Ectodermal cell (in vitro differentiated cells): ENCODE measurements around the gene DEK.

ENCODE experiments used
- H3K27ac ChIP-seq: 2 replicates; pipeline ENCODE4 v1.7.0; 2013; ENCODE audit warnings: mild to moderate bottlenecking, low read depth, low read length; ENCODE audit not compliant: insufficient read depth, poor library complexity, severe bottlenecking
- H3K27me3 ChIP-seq: 2 replicates; pipeline ENCODE4 v1.7.0; 2013; ENCODE audit warnings: mild to moderate bottlenecking, low read length; ENCODE audit not compliant: insufficient read depth, control insufficient read depth, poor library complexity, severe bottlenecking
- H3K36me3 ChIP-seq: one replicate; pipeline ENCODE4 v1.7.0; 2013; ENCODE audit warnings: low read length; ENCODE audit not compliant: control insufficient read depth, insufficient read depth
- H3K4me1 ChIP-seq: one replicate; pipeline ENCODE4 v1.7.0; 2013; ENCODE audit warnings: low read length; ENCODE audit not compliant: control insufficient read depth, insufficient read depth
- H3K4me3 ChIP-seq: 2 replicates; pipeline ENCODE4 v1.7.0; 2013; ENCODE audit warnings: low read depth, low read length, control low read depth; ENCODE audit not compliant: insufficient read depth
- H3K9me3 ChIP-seq: 2 replicates; pipeline ENCODE4 v1.7.0; 2013; ENCODE audit warnings: mild to moderate bottlenecking, low read length, moderate library complexity; ENCODE audit not compliant: control insufficient read depth
- WGBS, 2 experiments: methylation state at CpG; one replicate each; pipeline ENCODE4 v1.1.7; 2013; ENCODE audit warnings: missing lambda C conversion rate in 2 of 2; 5-methylcytosine and 5-hydroxymethylcytosine counted together

DEK gene

GRCh38 chr6:18221288-18221615, 43.1 kb downstream of the DEK start:
- H3K36me3 ChIP-seq, result peaks cover 6% of the 10 kb centered on the region
- no peaks in the 10 kb centered on the region for H3K27me3 ChIP-seq
- 95 to 96% methylated on average over 4 of the region's 4 CpGs for WGBS, 2 experiments
- H3K4me1 ChIP-seq, result no peaks in the 10 kb centered on the region
- H3K27ac ChIP-seq, result peak overlapping the region; percentile 39
- H3K4me3 ChIP-seq, result no peak overlapping the region
- H3K9me3 ChIP-seq, result no peaks in the 10 kb centered on the region

DNA sequence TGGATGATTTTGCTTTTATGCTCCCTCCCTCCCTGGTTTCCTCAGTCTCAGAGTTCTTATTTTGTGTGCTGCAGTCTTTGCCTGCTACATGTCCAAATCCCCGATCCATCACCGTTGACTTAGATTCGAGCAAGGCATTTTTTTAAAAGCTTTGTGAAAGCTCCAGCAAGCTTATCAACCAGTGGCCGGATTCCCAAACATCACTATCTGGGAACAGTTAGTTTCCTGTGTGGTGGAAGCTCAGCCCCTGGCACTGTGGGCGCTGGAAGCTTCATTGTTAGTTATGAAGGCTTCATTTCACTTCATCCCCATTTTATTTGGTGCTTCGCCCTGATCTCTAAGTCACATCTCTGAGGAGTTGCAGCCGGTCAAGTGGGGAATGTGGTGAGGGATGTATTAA, 44.7 kb downstream of the DEK start:
- Histone ChIP-seq H3K4me1 (no peaks in the 10 kb centered on the region), H3K27ac (no peak overlapping the region), H3K4me3 (no peak overlapping the region), H3K36me3 (no peaks in the 10 kb centered on the region), H3K27me3 (no peaks in the 10 kb centered on the region), H3K9me3 (no peaks in the 10 kb centered on the region)
- WGBS, 2 experiments, result 90 to 91% methylated on average over 5 to 6 of the region's 7 CpGs

DNA sequence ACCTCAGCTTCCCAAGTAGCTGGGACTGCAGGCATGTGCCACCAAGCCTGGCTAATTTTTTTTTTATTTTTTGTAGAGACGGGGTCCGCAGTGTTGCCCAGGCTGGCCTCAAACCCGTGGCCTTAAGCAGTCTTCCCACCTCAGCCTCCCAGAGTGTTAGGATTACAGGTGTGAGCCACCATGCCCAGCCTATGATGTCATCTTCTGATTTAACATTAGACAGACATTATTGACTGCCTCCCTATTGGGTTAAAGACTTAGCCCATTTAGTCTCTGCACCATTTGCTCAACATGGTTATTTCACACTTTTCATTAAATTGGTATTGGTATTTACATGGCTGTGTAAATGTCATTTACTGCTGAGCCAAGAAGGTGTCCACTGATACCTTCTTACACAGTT, 46.1 kb downstream of the DEK start:
- H3K36me3 ChIP-seq, result no peaks in the 10 kb centered on the region
- WGBS, 2 experiments, result 86 to 88% methylated on average over 3 of the region's 3 CpGs

GRCh38 chr6:18216411-18216810, 47.9 kb downstream of the DEK start:
- Histone ChIP-seq H3K27me3 (no peaks in the 10 kb centered on the region), H3K27ac (no peak overlapping the region), H3K4me1 (no peaks in the 10 kb centered on the region), H3K36me3 (no peaks in the 10 kb centered on the region), H3K9me3 (no peaks in the 10 kb centered on the region), H3K4me3 (no peak overlapping the region)
- WGBS, 2 experiments, result 94 to 96% methylated on average over 6 of the region's 7 CpGs

More for the DNA sequence above, 46.1 kb downstream of the DEK start:
- no peaks in the 10 kb centered on the region for H3K9me3 ChIP-seq
- no peaks in the 10 kb centered on the region for H3K4me1 ChIP-seq
- H3K27ac ChIP-seq, result no peak overlapping the region
- H3K4me3 ChIP-seq, result no peak overlapping the region
- H3K27me3 ChIP-seq, result no peaks in the 10 kb centered on the region

GRCh38 chr6:18215436-18215835, 48.9 kb downstream of the DEK start:
- Histone ChIP-seq H3K4me1 (no peaks in the 10 kb centered on the region), H3K27me3 (no peaks in the 10 kb centered on the region), H3K9me3 (no peaks in the 10 kb centered on the region), H3K36me3 (no peaks in the 10 kb centered on the region), H3K4me3 (no peak overlapping the region), H3K27ac (no peak overlapping the region)
- 94% methylated on average over 7 of the region's 7 CpGs for WGBS, 2 experiments

GRCh38 chr6:18214003-18214402, 50.3 kb downstream of the DEK start:
- Histone ChIP-seq H3K36me3 (no peaks in the 10 kb centered on the region), H3K9me3 (no peaks in the 10 kb centered on the region), H3K4me3 (no peak overlapping the region), H3K4me1 (no peaks in the 10 kb centered on the region), H3K27me3 (no peaks in the 10 kb centered on the region), H3K27ac (no peak overlapping the region)
- 90 to 93% methylated on average over 4 of the region's 4 CpGs for WGBS, 2 experiments

DNA sequence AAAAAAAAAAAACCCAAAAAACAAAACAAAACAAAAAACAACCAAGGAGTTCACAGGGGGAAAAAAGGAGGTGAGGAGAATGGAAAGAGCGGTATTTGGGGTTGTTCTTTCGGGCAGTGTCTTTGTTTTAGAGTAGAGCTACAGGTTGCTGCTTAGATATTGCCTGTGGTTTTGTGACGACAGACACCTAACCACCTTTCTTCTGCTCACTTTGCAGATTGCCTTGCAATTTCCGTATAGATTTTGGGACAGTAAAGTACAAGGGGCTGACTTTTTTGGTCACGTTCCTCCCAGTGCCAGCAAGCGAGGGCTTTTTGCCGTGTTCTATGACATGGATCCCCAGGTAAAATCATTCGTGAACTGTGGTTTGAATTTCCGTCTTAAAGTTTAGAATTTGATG, 50.9 kb downstream of the DEK start:
- Histone ChIP-seq H3K27ac (no peak overlapping the region), H3K27me3 (no peaks in the 10 kb centered on the region), H3K4me1 (no peaks in the 10 kb centered on the region), H3K9me3 (no peaks in the 10 kb centered on the region), H3K36me3 (no peaks in the 10 kb centered on the region), H3K4me3 (no peak overlapping the region)
- WGBS, 2 experiments, result 82 to 83% methylated on average over 9 of the region's 9 CpGs

DNA sequence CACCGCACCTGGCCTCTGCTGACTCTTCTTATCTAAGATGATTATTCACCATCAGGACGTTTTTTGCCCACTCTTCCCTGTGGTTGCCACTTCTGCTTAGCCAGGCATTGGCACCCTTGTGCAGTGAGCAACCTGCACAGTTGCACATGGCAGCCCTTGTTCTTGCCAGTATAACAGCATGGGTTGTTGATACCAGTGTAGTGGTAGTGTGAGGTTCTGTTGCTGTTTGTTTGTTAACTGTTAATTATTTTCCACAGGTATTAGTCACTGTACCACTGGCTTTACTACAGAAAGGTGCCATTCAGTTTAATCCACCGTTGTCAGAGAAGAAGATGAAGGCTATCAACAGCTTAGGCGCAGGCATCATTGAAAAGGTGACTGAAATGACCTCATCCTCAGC, 52.1 kb downstream of the DEK start:
- Histone ChIP-seq H3K27me3 (no peaks in the 10 kb centered on the region), H3K27ac (no peak overlapping the region), H3K4me1 (no peaks in the 10 kb centered on the region), H3K9me3 (no peaks in the 10 kb centered on the region), H3K36me3 (no peaks in the 10 kb centered on the region), H3K4me3 (no peak overlapping the region)
- 92 to 93% methylated on average over 4 of the region's 4 CpGs for WGBS, 2 experiments

DNA sequence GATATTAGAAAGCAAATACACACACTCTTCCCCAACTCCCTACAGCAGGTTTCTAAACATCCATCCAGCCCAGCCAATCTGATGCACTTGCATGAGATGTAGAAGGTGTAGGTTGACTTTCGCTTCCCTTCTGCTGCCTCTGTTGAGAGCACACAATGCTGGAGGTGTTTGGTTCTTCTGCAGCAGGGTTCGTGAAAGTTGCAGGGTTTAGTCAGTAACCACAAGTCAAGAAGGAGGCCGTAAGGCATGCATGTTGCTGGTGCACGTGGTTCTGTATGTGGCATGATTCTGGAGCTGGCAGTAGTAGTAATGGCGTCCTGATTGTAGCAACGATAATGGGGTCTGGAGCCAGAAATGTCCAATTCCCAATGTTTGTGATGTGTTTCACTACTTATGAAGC, 53.0 kb downstream of the DEK start:
- H3K36me3 ChIP-seq, result no peaks in the 10 kb centered on the region
- H3K4me3 ChIP-seq, result no peak overlapping the region
- H3K9me3 ChIP-seq, result no peaks in the 10 kb centered on the region
- 95% methylated on average over 6 of the region's 6 CpGs for WGBS, 2 experiments
- no peaks in the 10 kb centered on the region for H3K4me1 ChIP-seq
- no peaks in the 10 kb centered on the region for H3K27me3 ChIP-seq
- no peak overlapping the region for H3K27ac ChIP-seq

DNA sequence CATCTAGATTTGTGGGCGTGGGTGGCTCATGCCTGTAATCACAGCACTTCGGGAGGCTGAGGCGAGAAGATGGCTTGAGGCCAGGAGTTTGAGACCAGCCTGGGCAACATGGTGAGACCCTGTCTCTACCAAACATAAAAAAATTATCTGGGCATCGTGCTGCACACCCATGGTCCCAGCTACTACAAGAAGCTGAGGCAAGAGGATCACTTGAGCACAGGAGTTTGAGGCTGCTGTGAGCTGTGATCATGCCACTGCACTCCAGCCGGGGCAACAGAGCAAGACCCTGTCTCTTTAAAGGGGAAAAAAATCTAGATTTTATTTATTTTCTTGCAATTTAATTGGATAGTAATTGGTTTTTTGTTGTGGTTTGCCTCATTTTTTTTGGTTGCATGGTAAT, 53.6 kb downstream of the DEK start:
- H3K36me3 ChIP-seq, result no peaks in the 10 kb centered on the region
- 91 to 92% methylated on average over 5 of the region's 5 CpGs for WGBS, 2 experiments
- H3K27me3 ChIP-seq, result no peaks in the 10 kb centered on the region
- no peaks in the 10 kb centered on the region for H3K9me3 ChIP-seq
- no peak overlapping the region for H3K4me3 ChIP-seq
- H3K4me1 ChIP-seq, result no peaks in the 10 kb centered on the region
- no peak overlapping the region for H3K27ac ChIP-seq

DNA sequence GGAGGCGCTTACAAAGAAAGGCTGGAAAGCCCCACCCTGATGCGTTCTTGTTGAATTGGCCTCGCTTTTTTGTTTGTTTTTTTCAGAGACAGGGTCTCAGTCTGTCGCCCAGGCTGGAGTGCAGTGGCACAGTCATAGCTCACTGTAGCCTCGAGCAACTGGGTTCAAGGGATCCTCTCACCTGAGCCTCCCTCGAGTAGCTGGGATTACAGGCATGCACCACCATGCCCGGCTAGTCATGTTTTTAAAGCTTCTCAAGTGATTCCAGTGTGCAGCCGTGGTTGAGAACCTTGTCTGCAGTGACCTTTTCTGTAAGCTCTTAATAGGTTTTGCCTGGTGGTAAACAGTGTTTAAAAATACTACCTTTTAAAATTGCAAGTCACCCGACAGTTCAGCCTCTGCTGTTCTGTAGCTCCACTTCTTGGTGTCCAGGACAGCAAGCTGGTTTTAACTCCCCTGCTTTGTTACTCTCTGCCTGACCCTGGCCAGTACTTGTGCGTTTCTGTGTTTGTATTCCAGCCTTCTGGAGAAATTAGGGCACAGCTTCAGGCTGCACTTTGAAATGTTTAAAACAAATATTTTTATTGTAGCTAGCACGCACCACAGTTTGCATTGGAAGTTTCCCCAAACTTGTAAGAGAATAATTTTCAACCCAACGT, 54.7 kb downstream of the DEK start:
- H3K36me3 ChIP-seq, result no peaks in the 10 kb centered on the region
- H3K27me3 ChIP-seq, result no peaks in the 10 kb centered on the region
- no peak overlapping the region for H3K27ac ChIP-seq
- no peaks in the 10 kb centered on the region for H3K4me1 ChIP-seq
- no peak overlapping the region for H3K4me3 ChIP-seq
- H3K9me3 ChIP-seq, result no peaks in the 10 kb centered on the region
- WGBS, 2 experiments, result 91 to 92% methylated on average over 12 of the region's 12 CpGs
